Type B pancreatic cell (in vitro differentiated cells): Measurements from ENCODE around the gene BCL2L14. TPM values are rescaled to one million over a fixed set of nuclear protein-coding genes. Genes with fewer than 3 reads are reported as not detected.

ENCODE experiments used
- DNase-seq: peaks from one replicate; pipeline ENCODE4 v3.0.0; 2021; ENCODE audit warnings: mixed read lengths; ENCODE audit not compliant: unreplicated experiment; ENCODE audit errors: extremely low spot score
- H3K27ac Mint-ChIP-seq: 2 replicates; pipeline ENCODE4 v1.8.0; 2021; ENCODE audit warnings: mild to moderate bottlenecking, mixed read lengths
- H3K27me3 Mint-ChIP-seq: 2 replicates; pipeline ENCODE4 v1.8.0; 2021; ENCODE audit warnings: mixed read lengths
- H3K36me3 Mint-ChIP-seq: 2 replicates; pipeline ENCODE4 v1.8.0; 2021; ENCODE audit warnings: mixed read lengths
- H3K4me1 Mint-ChIP-seq: one replicate; pipeline ENCODE4 v1.8.0; 2021; ENCODE audit warnings: mixed read lengths; ENCODE audit not compliant: unreplicated experiment
- H3K4me3 Mint-ChIP-seq: 2 replicates; pipeline ENCODE4 v1.8.0; 2021; ENCODE audit warnings: mild to moderate bottlenecking, mixed read lengths
- H3K9me3 Mint-ChIP-seq: 2 replicates; pipeline ENCODE4 v1.8.0; 2021; ENCODE audit warnings: mixed read lengths
- total RNA-seq: library from RNA; stranded (reverse); gene quantifications from 2 replicates; pipeline ENCODE4 v1.2.1, GENCODE V29; 2021; ENCODE audit warnings: low replicate concordance
- TF ChIP-seq, protein P1 (sequence below): fragments of 200-600 bp; sonication (generic); conservative IDR thresholded peaks from 2 replicates; pipeline ENCODE4 v1.5.0; 2021; ENCODE audit warnings: antibody characterized with exemption, mild to moderate bottlenecking

The BCL2L14 gene
- total RNA-seq, 1 donor from 2014 or later: 3.3 TPM

DNA sequence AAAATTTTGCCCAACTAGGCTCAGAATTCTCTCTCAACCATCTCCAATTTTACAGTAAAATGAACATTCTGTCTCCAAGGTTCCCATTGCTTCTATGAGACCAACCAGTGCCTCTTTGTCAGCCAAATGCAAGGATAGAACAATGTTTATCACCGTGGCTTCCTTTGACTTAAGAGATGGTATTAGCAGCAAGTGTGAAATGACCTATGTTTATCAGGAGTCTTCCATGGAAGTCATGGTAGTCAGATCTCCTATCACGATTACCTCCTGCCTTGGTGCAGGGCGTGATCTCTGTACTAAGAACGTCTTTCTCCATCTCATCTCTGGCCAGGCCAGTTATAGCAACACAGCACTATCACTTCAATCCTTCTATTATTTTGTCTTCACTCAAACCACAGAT is 6.1 kb upstream of the BCL2L14 start:
- H3K9me3 Mint-ChIP-seq: no peaks in the 10 kb centered on the region
- TF ChIP-seq, protein P1, sequence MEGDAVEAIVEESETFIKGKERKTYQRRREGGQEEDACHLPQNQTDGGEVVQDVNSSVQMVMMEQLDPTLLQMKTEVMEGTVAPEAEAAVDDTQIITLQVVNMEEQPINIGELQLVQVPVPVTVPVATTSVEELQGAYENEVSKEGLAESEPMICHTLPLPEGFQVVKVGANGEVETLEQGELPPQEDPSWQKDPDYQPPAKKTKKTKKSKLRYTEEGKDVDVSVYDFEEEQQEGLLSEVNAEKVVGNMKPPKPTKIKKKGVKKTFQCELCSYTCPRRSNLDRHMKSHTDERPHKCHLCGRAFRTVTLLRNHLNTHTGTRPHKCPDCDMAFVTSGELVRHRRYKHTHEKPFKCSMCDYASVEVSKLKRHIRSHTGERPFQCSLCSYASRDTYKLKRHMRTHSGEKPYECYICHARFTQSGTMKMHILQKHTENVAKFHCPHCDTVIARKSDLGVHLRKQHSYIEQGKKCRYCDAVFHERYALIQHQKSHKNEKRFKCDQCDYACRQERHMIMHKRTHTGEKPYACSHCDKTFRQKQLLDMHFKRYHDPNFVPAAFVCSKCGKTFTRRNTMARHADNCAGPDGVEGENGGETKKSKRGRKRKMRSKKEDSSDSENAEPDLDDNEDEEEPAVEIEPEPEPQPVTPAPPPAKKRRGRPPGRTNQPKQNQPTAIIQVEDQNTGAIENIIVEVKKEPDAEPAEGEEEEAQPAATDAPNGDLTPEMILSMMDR: no peak
- H3K4me3 Mint-ChIP-seq: no peak overlapping the region
- H3K27ac Mint-ChIP-seq: no peak overlapping the region
- peaks cover 11% of the 10 kb centered on the region for H3K36me3 Mint-ChIP-seq
- no peak for DNase-seq
- H3K4me1 Mint-ChIP-seq: no peaks in the 10 kb centered on the region
- peaks cover 21% of the 10 kb centered on the region for H3K27me3 Mint-ChIP-seq

- Mint-ChIP-seq H3K9me3 (no peaks in the 10 kb centered on the region), H3K4me3 (no peak overlapping the region), H3K4me1 (no peaks in the 10 kb centered on the region), H3K27me3 (peaks cover 16% of the 10 kb centered on the region), H3K27ac (no peak overlapping the region), H3K36me3 (no peaks in the 10 kb centered on the region)
- TF ChIP-seq, protein P1: no peak
- no peak for DNase-seq
Observed at GRCh38 chr12:12068751-12069150, 2.0 kb upstream of the BCL2L14 start.

- TF ChIP-seq, protein P1: no peak
- DNase-seq: no peak
- Mint-ChIP-seq H3K36me3 (no peaks in the 10 kb centered on the region), H3K4me3 (no peak overlapping the region), H3K27ac (peak overlapping the region; percentile 88), H3K9me3 (no peaks in the 10 kb centered on the region), H3K27me3 (peaks cover 9% of the 10 kb centered on the region), H3K4me1 (no peaks in the 10 kb centered on the region)
Observed at GRCh38 chr12:12069821-12070548, 754 bp upstream of the BCL2L14 start.

DNA sequence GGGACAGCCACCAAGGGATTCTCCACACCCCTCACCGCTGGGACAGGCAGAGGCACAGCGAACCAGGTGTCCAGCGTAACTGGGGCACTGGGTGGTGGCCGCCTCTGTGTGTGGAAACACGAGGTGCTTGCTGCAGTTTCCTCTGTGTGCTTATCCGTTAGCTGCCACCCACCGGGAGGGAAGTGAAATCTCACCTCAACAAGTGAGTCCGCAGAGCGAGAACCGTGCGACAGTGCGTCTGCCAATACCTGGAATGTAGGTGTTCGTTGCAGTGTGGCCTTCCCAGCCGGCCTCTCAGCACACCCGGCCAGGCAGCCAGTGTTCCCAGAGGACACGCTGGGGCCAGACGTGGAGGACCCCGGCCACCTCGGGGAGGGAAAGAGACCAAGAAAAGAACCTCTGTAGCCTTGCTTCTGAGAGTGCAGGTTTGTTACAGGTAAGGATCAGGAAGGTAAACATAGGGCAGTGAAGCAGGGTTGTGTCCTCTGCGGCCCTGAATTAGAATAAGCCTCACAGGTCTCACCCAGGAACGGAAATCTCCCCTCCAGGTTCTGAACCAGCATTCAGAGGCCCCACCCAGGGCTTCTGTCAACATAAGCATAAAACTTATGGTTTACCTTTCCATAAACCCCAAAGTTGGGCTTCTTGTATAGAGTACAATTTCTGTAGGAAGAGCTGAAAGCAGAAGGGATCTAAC is 1.5 kb downstream of the BCL2L14 start:
- no peak for DNase-seq
- Mint-ChIP-seq H3K9me3 (no peaks in the 10 kb centered on the region), H3K4me1 (no peaks in the 10 kb centered on the region), H3K27ac (peak overlapping the region; percentile 88), H3K4me3 (peak overlapping the region; percentile 56), H3K36me3 (no peaks in the 10 kb centered on the region), H3K27me3 (peaks cover 9% of the 10 kb centered on the region)
- TF ChIP-seq, protein P1: no peak

DNA sequence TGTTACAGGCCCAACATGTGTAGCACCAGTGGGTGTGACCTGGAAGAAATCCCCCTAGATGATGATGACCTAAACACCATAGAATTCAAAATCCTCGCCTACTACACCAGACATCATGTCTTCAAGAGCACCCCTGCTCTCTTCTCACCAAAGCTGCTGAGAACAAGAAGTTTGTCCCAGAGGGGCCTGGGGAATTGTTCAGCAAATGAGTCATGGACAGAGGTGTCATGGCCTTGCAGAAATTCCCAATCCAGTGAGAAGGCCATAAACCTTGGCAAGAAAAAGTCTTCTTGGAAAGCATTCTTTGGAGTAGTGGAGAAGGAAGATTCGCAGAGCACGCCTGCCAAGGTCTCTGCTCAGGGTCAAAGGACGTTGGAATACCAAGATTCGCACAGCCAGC is 8.6 kb downstream of the BCL2L14 start:
- H3K36me3 Mint-ChIP-seq: no peaks in the 10 kb centered on the region
- H3K4me3 Mint-ChIP-seq: no peak overlapping the region
- DNase-seq: no peak
- H3K27me3 Mint-ChIP-seq: peaks cover 2% of the 10 kb centered on the region
- no peak overlapping the region for H3K27ac Mint-ChIP-seq
- no peaks in the 10 kb centered on the region for H3K4me1 Mint-ChIP-seq
- TF ChIP-seq, protein P1: no peak
- no peaks in the 10 kb centered on the region for H3K9me3 Mint-ChIP-seq
